Measurements from ENCODE around the gene ATXN1.
A peak's percentile ranks its signal among the peaks of the same experiment; 100 is the strongest.
"Not testable (repeated sequence)": the region's sequence is repeated elsewhere in the genome, so short reads cannot be mapped to it uniquely, and the experiment has no call there.

The ATXN1 gene

DNA sequence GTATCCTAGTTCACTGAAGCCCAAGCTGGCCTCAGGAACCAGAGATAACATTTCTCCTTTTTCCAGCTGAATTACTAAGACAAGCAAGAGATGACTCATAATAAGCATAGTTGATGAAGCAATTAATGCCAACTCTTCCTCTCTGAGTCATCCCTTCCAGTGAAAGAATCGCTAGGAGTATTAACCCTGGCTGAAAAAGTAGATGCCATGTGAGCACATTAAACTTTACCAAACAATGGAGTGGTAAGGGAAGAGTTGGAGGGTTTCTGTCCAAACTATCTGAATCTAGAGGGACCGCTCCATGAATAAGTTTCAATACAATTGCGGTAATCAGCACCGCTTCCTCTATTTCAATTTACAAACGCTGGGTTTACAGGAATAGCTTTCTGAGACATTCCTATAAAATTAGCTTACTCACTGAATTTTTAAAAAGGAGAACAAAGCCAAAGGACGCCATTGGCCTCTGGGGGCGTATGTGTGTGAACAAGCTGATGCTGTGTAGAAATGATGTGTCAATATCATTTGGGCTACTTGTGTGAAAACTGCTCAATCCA is 48.3 kb downstream of the ATXN1 start:
- H3K9me3 ChIP-seq (ENCODE audit: control insufficient read depth in 1 of 2, low read length in 2 of 2), result no peaks in the 10 kb centered on the region
- no peaks in the 10 kb centered on the region for H3K27me3 ChIP-seq (ENCODE audit: low read depth, low read length)
- peaks cover 11 to 19% of the 10 kb centered on the region in 2 donors for H3K4me1 ChIP-seq (ENCODE audit: control insufficient read depth in 1 of 2, insufficient read depth in 2 of 2, low read length in 2 of 2)
- no peaks in the 10 kb centered on the region for H3K36me3 ChIP-seq (ENCODE audit: control insufficient read depth in 1 of 2, insufficient read depth in 2 of 2, low read length in 2 of 2)
- peak overlapping the region in 1 of 2 donors; percentile 28 for H3K4me3 ChIP-seq (ENCODE audit: low read depth in 1 of 2, low read length in 2 of 2)
- H3K27ac ChIP-seq (ENCODE audit: low read length), result peak overlapping the region; percentile 92

GRCh38 chr6:16712255-16712930 is 48.9 kb downstream of the ATXN1 start:
- no peaks in the 10 kb centered on the region for H3K9me3 ChIP-seq (ENCODE audit: control insufficient read depth in 1 of 2, low read length in 2 of 2)
- H3K4me3 ChIP-seq (ENCODE audit: low read depth in 1 of 2, low read length in 2 of 2), result peak overlapping the region in 1 of 2 donors; percentile 28
- peak overlapping the region; percentile 92 for H3K27ac ChIP-seq (ENCODE audit: low read length)
- peaks cover 14 to 20% of the 10 kb centered on the region in 2 donors for H3K4me1 ChIP-seq (ENCODE audit: control insufficient read depth in 1 of 2, insufficient read depth in 2 of 2, low read length in 2 of 2)
- no peaks in the 10 kb centered on the region for H3K36me3 ChIP-seq (ENCODE audit: control insufficient read depth in 1 of 2, insufficient read depth in 2 of 2, low read length in 2 of 2)
- no peaks in the 10 kb centered on the region for H3K27me3 ChIP-seq (ENCODE audit: low read depth, low read length)

GRCh38 chr6:16711546-16712254 is 49.6 kb downstream of the ATXN1 start:
- peaks cover 14 to 25% of the 10 kb centered on the region in 2 donors for H3K4me1 ChIP-seq (ENCODE audit: control insufficient read depth in 1 of 2, insufficient read depth in 2 of 2, low read length in 2 of 2)
- no peaks in the 10 kb centered on the region for H3K36me3 ChIP-seq (ENCODE audit: control insufficient read depth in 1 of 2, insufficient read depth in 2 of 2, low read length in 2 of 2)
- H3K27ac ChIP-seq (ENCODE audit: low read length), result peak overlapping the region; percentile 92
- H3K4me3 ChIP-seq (ENCODE audit: low read depth in 1 of 2, low read length in 2 of 2), result no peak overlapping the region
- no peaks in the 10 kb centered on the region for H3K27me3 ChIP-seq (ENCODE audit: low read depth, low read length)
- no peaks in the 10 kb centered on the region for H3K9me3 ChIP-seq (ENCODE audit: control insufficient read depth in 1 of 2, low read length in 2 of 2)

GRCh38 chr6:16706911-16707783 is 54.1 kb downstream of the ATXN1 start:
- no peaks in the 10 kb centered on the region for H3K27me3 ChIP-seq (ENCODE audit: low read depth, low read length)
- no peak overlapping the region for H3K4me3 ChIP-seq (ENCODE audit: low read depth in 1 of 2, low read length in 2 of 2)
- peak overlapping the region; percentile 53 for H3K27ac ChIP-seq (ENCODE audit: low read length)
- H3K36me3 ChIP-seq (ENCODE audit: control insufficient read depth in 1 of 2, insufficient read depth in 2 of 2, low read length in 2 of 2), result no peaks in the 10 kb centered on the region
- peaks cover 3 to 17% of the 10 kb centered on the region in 2 donors for H3K4me1 ChIP-seq (ENCODE audit: control insufficient read depth in 1 of 2, insufficient read depth in 2 of 2, low read length in 2 of 2)
- no peaks in the 10 kb centered on the region for H3K9me3 ChIP-seq (ENCODE audit: control insufficient read depth in 1 of 2, low read length in 2 of 2)

GRCh38 chr6:16706491-16706890 is 54.8 kb downstream of the ATXN1 start:
- H3K36me3 ChIP-seq (ENCODE audit: control insufficient read depth in 1 of 2, insufficient read depth in 2 of 2, low read length in 2 of 2); H3K27ac ChIP-seq (ENCODE audit: low read length); H3K4me3 ChIP-seq (ENCODE audit: low read depth in 1 of 2, low read length in 2 of 2); H3K9me3 ChIP-seq (ENCODE audit: control insufficient read depth in 1 of 2, low read length in 2 of 2); H3K27me3 ChIP-seq (ENCODE audit: low read depth, low read length): not testable (repeated sequence)
- H3K4me1 ChIP-seq (ENCODE audit: control insufficient read depth in 1 of 2, insufficient read depth in 2 of 2, low read length in 2 of 2), result peaks cover 3 to 13% of the 10 kb centered on the region in 2 donors

- Histone ChIP-seq H3K4me1 (ENCODE audit: control insufficient read depth in 1 of 2, insufficient read depth in 2 of 2, low read length in 2 of 2) (peaks cover 3 to 13% of the 10 kb centered on the region in 2 donors), H3K27me3 (ENCODE audit: low read depth, low read length) (no peaks in the 10 kb centered on the region), H3K36me3 (ENCODE audit: control insufficient read depth in 1 of 2, insufficient read depth in 2 of 2, low read length in 2 of 2) (no peaks in the 10 kb centered on the region), H3K9me3 (ENCODE audit: control insufficient read depth in 1 of 2, low read length in 2 of 2) (no peaks in the 10 kb centered on the region), H3K27ac (ENCODE audit: low read length) (no peak overlapping the region), H3K4me3 (ENCODE audit: low read depth in 1 of 2, low read length in 2 of 2) (no peak overlapping the region)
Measured at GRCh38 chr6:16706029-16706428, 55.2 kb downstream of the ATXN1 start.

DNA sequence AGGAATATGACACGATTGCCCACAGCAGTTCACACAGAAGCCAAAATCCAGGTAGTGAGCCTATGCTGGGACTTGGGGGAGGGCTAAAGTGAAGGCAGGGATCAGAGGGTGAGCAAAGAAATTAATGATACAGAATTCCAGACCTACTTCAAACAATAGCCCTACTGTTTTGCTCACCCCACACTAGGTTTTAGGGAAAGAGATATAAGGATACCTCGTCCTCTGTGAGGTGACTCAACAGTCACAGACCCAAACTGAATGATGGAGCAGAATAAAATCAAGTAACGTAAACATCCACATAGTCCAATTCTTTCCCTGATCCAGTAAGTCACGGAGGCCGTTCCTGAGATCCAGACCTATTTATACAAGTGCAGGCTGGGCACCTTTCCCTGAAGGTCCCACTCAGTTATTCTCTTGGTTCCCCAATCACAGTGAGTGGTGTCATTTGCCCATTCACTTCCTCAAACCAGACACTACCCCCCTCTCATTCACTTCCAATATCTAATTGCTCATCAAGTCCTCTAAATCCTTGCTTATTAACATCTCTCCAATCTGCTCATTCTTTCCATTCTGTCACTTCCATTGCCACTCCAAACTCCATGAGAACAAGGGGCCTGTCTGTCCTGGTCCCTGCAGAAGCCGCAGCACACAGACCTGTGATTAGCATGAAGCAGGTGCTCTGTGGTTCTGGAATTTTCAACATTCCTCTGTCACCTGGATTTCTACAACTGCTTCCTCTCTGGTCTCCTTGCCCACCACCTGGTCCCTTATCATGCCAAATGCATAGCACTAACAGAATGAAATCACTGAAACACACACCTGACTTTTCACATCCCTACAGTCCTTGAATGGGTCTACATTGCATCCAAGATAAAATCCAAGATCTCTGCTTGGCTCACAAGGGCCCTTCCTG is 55.9 kb downstream of the ATXN1 start:
- Histone ChIP-seq H3K27me3 (ENCODE audit: low read depth, low read length) (no peaks in the 10 kb centered on the region), H3K4me3 (ENCODE audit: low read depth in 1 of 2, low read length in 2 of 2) (no peak overlapping the region), H3K27ac (ENCODE audit: low read length) (no peak overlapping the region), H3K4me1 (ENCODE audit: control insufficient read depth in 1 of 2, insufficient read depth in 2 of 2, low read length in 2 of 2) (peaks cover 3 to 13% of the 10 kb centered on the region in 2 donors), H3K9me3 (ENCODE audit: control insufficient read depth in 1 of 2, low read length in 2 of 2) (no peaks in the 10 kb centered on the region), H3K36me3 (ENCODE audit: control insufficient read depth in 1 of 2, insufficient read depth in 2 of 2, low read length in 2 of 2) (no peaks in the 10 kb centered on the region)

- H3K4me1 ChIP-seq (ENCODE audit: control insufficient read depth in 1 of 2, insufficient read depth in 2 of 2, low read length in 2 of 2), result peaks cover 3 to 21% of the 10 kb centered on the region in 2 donors
Measured at GRCh38 chr6:16704401-16705045, 56.7 kb downstream of the ATXN1 start.

GRCh38 chr6:16702627-16703378 is 58.5 kb downstream of the ATXN1 start:
- not testable (repeated sequence) for H3K9me3 ChIP-seq (ENCODE audit: control insufficient read depth in 1 of 2, low read length in 2 of 2); H3K4me3 ChIP-seq (ENCODE audit: low read depth in 1 of 2, low read length in 2 of 2); H3K36me3 ChIP-seq (ENCODE audit: control insufficient read depth in 1 of 2, insufficient read depth in 2 of 2, low read length in 2 of 2); H3K27ac ChIP-seq (ENCODE audit: low read length); H3K27me3 ChIP-seq (ENCODE audit: low read depth, low read length)
- H3K4me1 ChIP-seq (ENCODE audit: control insufficient read depth in 1 of 2, insufficient read depth in 2 of 2, low read length in 2 of 2), result peaks cover 8 to 28% of the 10 kb centered on the region in 2 donors

More at GRCh38 chr6:16704401-16705045, 56.7 kb downstream of the ATXN1 start:
- Histone ChIP-seq H3K36me3 (ENCODE audit: control insufficient read depth in 1 of 2, insufficient read depth in 2 of 2, low read length in 2 of 2) (no peaks in the 10 kb centered on the region), H3K4me3 (ENCODE audit: low read depth in 1 of 2, low read length in 2 of 2) (peak overlapping the region; percentile 5 to 34), H3K27ac (ENCODE audit: low read length) (peak overlapping the region; percentile 0), H3K27me3 (ENCODE audit: low read depth, low read length) (no peaks in the 10 kb centered on the region), H3K9me3 (ENCODE audit: control insufficient read depth in 1 of 2, low read length in 2 of 2) (no peaks in the 10 kb centered on the region)

Measured in muscle layer of duodenum (tissue), 2 donors.